NB4 (cell line): ENCODE data around the gene ARHGAP15.

Experiments
- MYC ChIP-seq: IDR thresholded peaks from 2 replicates; pipeline ENCODE4 v1.6.1; 2011; ENCODE audit warnings: low read depth, low read length
- POLR2A ChIP-seq: IDR thresholded peaks from 2 replicates; pipeline ENCODE4 v1.6.1; 2011; ENCODE audit warnings: mild to moderate bottlenecking; ENCODE audit not compliant: insufficient read length; ENCODE audit errors: extremely low read depth
- TF ChIP-seq, protein P1 (sequence below): IDR thresholded peaks from one replicate; pipeline ENCODE4 v1.5.1; 2012; ENCODE audit warnings: low read depth, low read length

- TF ChIP-seq, protein P1, sequence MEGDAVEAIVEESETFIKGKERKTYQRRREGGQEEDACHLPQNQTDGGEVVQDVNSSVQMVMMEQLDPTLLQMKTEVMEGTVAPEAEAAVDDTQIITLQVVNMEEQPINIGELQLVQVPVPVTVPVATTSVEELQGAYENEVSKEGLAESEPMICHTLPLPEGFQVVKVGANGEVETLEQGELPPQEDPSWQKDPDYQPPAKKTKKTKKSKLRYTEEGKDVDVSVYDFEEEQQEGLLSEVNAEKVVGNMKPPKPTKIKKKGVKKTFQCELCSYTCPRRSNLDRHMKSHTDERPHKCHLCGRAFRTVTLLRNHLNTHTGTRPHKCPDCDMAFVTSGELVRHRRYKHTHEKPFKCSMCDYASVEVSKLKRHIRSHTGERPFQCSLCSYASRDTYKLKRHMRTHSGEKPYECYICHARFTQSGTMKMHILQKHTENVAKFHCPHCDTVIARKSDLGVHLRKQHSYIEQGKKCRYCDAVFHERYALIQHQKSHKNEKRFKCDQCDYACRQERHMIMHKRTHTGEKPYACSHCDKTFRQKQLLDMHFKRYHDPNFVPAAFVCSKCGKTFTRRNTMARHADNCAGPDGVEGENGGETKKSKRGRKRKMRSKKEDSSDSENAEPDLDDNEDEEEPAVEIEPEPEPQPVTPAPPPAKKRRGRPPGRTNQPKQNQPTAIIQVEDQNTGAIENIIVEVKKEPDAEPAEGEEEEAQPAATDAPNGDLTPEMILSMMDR = no peak
- TF ChIP-seq POLR2A (no peak), MYC (no peak)
Observed at GRCh38 chr2:143803936-143804335, 674.7 kb downstream of the ARHGAP15 start.
